OCI-LY7 (cell line): Measurements from ENCODE around the gene ATP9A. TPM values are rescaled to one million over a fixed set of nuclear protein-coding genes. Genes with fewer than 3 reads are reported as not detected.

Experiments used
- BruUV-seq: library from RNA; stranded (reverse); fragments of 400-500 nt; replicated peaks from 2 replicates; lab custom pipeline; 2021; lab: Mats Ljungman, UMichigan
- CTCF ChIA-PET: fragments of 300-600 bp; sonication (Branson Sonifier 250); formaldehyde crosslinking; loops from one replicate; lab custom pipeline; 2022; ENCODE audit warnings: antibody characterized with exemption; ENCODE audit not compliant: unreplicated experiment; lab: Charles Lee
- POLR2A ChIA-PET: fragments of 300-600 bp; sonication (Branson Sonifier 250); formaldehyde crosslinking; loops from one replicate; lab custom pipeline; 2022; ENCODE audit warnings: antibody characterized with exemption; lab: Charles Lee
- DNase-seq: peaks from one replicate; pipeline ENCODE4 v3.0.0-alpha.2; 2015; ENCODE audit warnings: low spot score
- H2AFZ ChIP-seq: fragments of 200-600 bp; sonication (generic), shearing (Covaris generic); 2 replicates; pipeline ENCODE4 v1.6.1; 2014; ENCODE audit warnings: mild to moderate bottlenecking, antibody characterized with exemption, low read length, moderate library complexity
- H3K27ac ChIP-seq: fragments of 200-600 bp; sonication (generic); 2 replicates; pipeline ENCODE4 v1.5.1; 2014; ENCODE audit warnings: mixed run types, low read depth, mild to moderate bottlenecking, moderate library complexity, low read length, inconsistent platforms; ENCODE audit not compliant: poor library complexity, severe bottlenecking
- H3K36me3 ChIP-seq: fragments of 200-600 bp; sonication (generic); 2 replicates; pipeline ENCODE4 v1.6.1; 2014; ENCODE audit warnings: mild to moderate bottlenecking, antibody characterized with exemption, low read length, moderate library complexity, mixed read lengths; ENCODE audit not compliant: insufficient read depth
- H3K4me1 ChIP-seq: fragments of 200-600 bp; sonication (generic); 2 replicates; pipeline ENCODE4 v1.5.1; 2014; ENCODE audit warnings: mild to moderate bottlenecking, low read length; ENCODE audit not compliant: insufficient read depth, poor library complexity, severe bottlenecking
- H3K4me2 ChIP-seq: fragments of 200-600 bp; sonication (generic); 2 replicates; pipeline ENCODE4 v1.6.1; 2014; ENCODE audit warnings: mild to moderate bottlenecking, low read length
- H3K4me3 ChIP-seq: fragments of 200-600 bp; sonication (generic); 2 replicates; pipeline ENCODE4 v1.5.1; 2014; ENCODE audit warnings: mild to moderate bottlenecking, low read depth, low read length; ENCODE audit not compliant: poor library complexity, severe bottlenecking
- H3K79me2 ChIP-seq: fragments of 200-600 bp; sonication (generic); 2 replicates; pipeline ENCODE4 v1.6.1; 2016; ENCODE audit warnings: low read depth, mild to moderate bottlenecking, low read length, moderate library complexity, mixed read lengths; ENCODE audit not compliant: insufficient read depth
- H3K9me2 ChIP-seq: fragments of 200-600 bp; sonication (generic); 2 replicates; pipeline ENCODE4 v1.6.1; 2016; ENCODE audit warnings: mild to moderate bottlenecking, low read length, mixed read lengths; ENCODE audit not compliant: insufficient read depth
- H3K9me3 ChIP-seq: fragments of 200-600 bp; sonication (generic); 2 replicates; pipeline ENCODE4 v1.6.1; 2014; ENCODE audit warnings: mild to moderate bottlenecking, mixed run types, low read length, mixed read lengths
- H4K20me1 ChIP-seq: fragments of 200-600 bp; sonication (generic); 2 replicates; pipeline ENCODE4 v1.6.1; 2014; ENCODE audit warnings: mild to moderate bottlenecking, antibody characterized with exemption, low read length, moderate library complexity, mixed read lengths; ENCODE audit not compliant: insufficient read depth
- EZH2phosphoT487 ChIP-seq: fragments of 200-600 bp; sonication (generic); IDR thresholded peaks from 2 replicates; pipeline ENCODE4 v1.6.1; 2018; ENCODE audit warnings: low read depth, borderline replicate concordance, mild to moderate bottlenecking, mixed run types, antibody characterized with exemption, low read length, moderate library complexity, mixed read lengths
- intact Hi-C: fragments of 100-400 bp; cut with micrococcal nuclease; formaldehyde crosslinking; loops from one replicate; pipeline ENCODE4 v1.10.0; 2022; ENCODE audit not compliant: unreplicated experiment
- total RNA-seq, 2 experiments: library from RNA; depleted of rRNA in 1 of 2; stranded (reverse); fragments of >200 nt in 1 of 2; shearing (Covaris generic) in 1 of 2; gene quantifications; 2 replicates each; pipeline ENCODE4 v1.2.3, GENCODE V29; 2014 to 2022
- TF ChIP-seq, protein P1 (sequence below): fragments of 200-600 bp; sonication (generic); conservative IDR thresholded peaks from 2 replicates; pipeline ENCODE4 v1.5.1; 2014; ENCODE audit warnings: mild to moderate bottlenecking, antibody characterized with exemption, low read length, moderate library complexity, mixed read lengths

The ATP9A gene
- total RNA-seq, 2 experiments from 2014 or later: 0.67 to 0.85 TPM

GRCh38 chr20:51812861-51813260, 44.7 kb upstream of the ATP9A start:
- H3K9me3 ChIP-seq: no peaks in the 10 kb centered on the region
- CTCF ChIA-PET: no interaction called here
- no peak for DNase-seq
- no TSS peak for BruUV-seq
- H3K4me1 ChIP-seq: no peaks in the 10 kb centered on the region
- POLR2A ChIA-PET: no interaction called here
- H3K9me2 ChIP-seq: no peaks in the 10 kb centered on the region
- no peaks in the 10 kb centered on the region for H3K36me3 ChIP-seq
- no peak overlapping the region for H2AFZ ChIP-seq
- intact Hi-C loops: no loop called here
- TF ChIP-seq, protein P1, sequence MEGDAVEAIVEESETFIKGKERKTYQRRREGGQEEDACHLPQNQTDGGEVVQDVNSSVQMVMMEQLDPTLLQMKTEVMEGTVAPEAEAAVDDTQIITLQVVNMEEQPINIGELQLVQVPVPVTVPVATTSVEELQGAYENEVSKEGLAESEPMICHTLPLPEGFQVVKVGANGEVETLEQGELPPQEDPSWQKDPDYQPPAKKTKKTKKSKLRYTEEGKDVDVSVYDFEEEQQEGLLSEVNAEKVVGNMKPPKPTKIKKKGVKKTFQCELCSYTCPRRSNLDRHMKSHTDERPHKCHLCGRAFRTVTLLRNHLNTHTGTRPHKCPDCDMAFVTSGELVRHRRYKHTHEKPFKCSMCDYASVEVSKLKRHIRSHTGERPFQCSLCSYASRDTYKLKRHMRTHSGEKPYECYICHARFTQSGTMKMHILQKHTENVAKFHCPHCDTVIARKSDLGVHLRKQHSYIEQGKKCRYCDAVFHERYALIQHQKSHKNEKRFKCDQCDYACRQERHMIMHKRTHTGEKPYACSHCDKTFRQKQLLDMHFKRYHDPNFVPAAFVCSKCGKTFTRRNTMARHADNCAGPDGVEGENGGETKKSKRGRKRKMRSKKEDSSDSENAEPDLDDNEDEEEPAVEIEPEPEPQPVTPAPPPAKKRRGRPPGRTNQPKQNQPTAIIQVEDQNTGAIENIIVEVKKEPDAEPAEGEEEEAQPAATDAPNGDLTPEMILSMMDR: no peak
- no peak for TF ChIP-seq EZH2phosphoT487
- H3K4me2 ChIP-seq: no peak overlapping the region
- H3K27ac ChIP-seq: no peak overlapping the region
- no peaks in the 10 kb centered on the region for H4K20me1 ChIP-seq
- no peaks in the 10 kb centered on the region for H3K79me2 ChIP-seq
- no peak overlapping the region for H3K4me3 ChIP-seq

DNA sequence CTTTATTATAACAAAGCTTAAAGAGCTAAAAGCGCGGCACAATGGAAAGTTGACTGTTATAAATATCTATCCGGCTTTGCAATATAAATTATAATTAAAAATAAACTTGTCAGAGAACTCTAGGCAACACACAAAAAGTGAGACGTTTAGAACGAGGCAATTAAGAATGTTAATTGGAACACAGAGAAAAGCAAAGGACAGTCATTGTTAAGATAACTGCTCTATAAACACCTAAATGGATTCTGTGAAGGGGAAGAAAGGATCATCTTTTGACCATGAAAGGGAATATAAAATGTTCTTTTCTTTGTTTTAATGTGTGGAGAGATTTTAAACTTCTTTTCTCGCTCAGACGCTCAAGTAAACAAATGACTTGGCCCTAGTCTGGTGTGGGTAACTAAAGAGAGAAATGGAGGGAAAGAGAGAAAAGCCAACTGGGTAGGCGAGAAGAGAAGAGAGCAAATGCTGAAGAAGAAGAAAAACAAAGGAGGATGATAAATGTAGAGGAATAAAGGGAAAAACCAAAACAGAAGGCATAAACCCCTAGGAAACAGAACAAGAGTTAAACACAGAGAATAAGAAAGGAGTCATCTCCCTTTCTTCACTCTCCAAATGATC, 43.4 kb upstream of the ATP9A start:
- intact Hi-C loops: no loop called here
- POLR2A ChIA-PET: no interaction called here
- Histone ChIP-seq H3K4me2 (no peak overlapping the region), H3K4me3 (no peak overlapping the region), H3K9me3 (no peaks in the 10 kb centered on the region), H4K20me1 (no peaks in the 10 kb centered on the region), H2AFZ (no peak overlapping the region), H3K79me2 (no peaks in the 10 kb centered on the region), H3K9me2 (no peaks in the 10 kb centered on the region), H3K27ac (no peak overlapping the region), H3K36me3 (no peaks in the 10 kb centered on the region), H3K4me1 (no peaks in the 10 kb centered on the region)
- BruUV-seq: no TSS peak
- TF ChIP-seq, protein P1: no peak
- TF ChIP-seq EZH2phosphoT487: no peak
- no peak for DNase-seq
- CTCF ChIA-PET: no interaction called here

DNA sequence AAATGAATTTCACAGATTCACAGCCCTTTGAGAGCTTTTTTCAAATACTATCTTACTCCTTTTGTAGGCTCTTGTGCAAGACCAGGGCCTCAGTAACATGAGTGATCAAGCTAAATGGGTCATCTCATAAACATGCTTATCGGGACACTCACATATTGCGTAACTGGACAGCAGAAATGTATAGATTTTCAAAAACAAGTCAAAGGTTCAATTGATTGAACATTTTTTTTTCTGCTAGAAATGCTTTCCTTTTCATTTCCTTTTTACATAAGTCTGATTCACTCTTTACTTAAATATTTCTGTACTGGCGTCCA, 42.8 kb upstream of the ATP9A start:
- Histone ChIP-seq H3K4me2 (no peak overlapping the region), H2AFZ (no peak overlapping the region), H3K79me2 (no peaks in the 10 kb centered on the region), H3K27ac (no peak overlapping the region), H3K4me3 (no peak overlapping the region), H4K20me1 (no peaks in the 10 kb centered on the region), H3K36me3 (no peaks in the 10 kb centered on the region), H3K4me1 (no peaks in the 10 kb centered on the region), H3K9me2 (no peaks in the 10 kb centered on the region), H3K9me3 (no peaks in the 10 kb centered on the region)
- intact Hi-C loops: no loop called here
- POLR2A ChIA-PET: no interaction called here
- CTCF ChIA-PET: no interaction called here
- no TSS peak for BruUV-seq
- no peak for DNase-seq
- no peak for TF ChIP-seq EZH2phosphoT487
- TF ChIP-seq, protein P1: no peak
